Panc1 (cell line): ENCODE data around the gene KIR3DL2. TPM values are rescaled to one million over a fixed set of nuclear protein-coding genes. Genes with fewer than 3 reads are reported as not detected.
"Not testable (repeated sequence)": the region's sequence is repeated elsewhere in the genome, so short reads cannot be mapped to it uniquely, and the experiment has no call there.

Experiments
- ATAC-seq: fragments of 200-7000 bp; cut with Tn5 transposase; 2 replicates; pipeline ENCODE4 v1.9.1; 2020; ENCODE audit warnings: mild to moderate bottlenecking, moderate library complexity
- BruUV-seq: library from RNA; stranded (reverse); fragments of 400-500 nt; replicated peaks from 2 replicates; lab custom pipeline; 2021; lab: Mats Ljungman, UMichigan
- CTCF ChIA-PET: fragments of 300-600 bp; sonication (Branson Sonifier 250); formaldehyde crosslinking; loops from one replicate; lab custom pipeline; 2022; ENCODE audit warnings: antibody characterized with exemption; lab: Charles Lee
- POLR2A ChIA-PET: fragments of 300-600 bp; sonication (Branson Sonifier 250); formaldehyde crosslinking; loops from one replicate; lab custom pipeline; 2022; ENCODE audit warnings: antibody characterized with exemption; lab: Charles Lee
- DNase-seq: peaks from one replicate; pipeline ENCODE4 v3.0.0-alpha.2; 2010; ENCODE audit warnings: low read depth, low spot score
- H3K27ac ChIP-seq: 2 replicates; pipeline ENCODE4 v1.5.1; 2011; ENCODE audit warnings: mild to moderate bottlenecking, low read length, inconsistent platforms
- H3K27me3 ChIP-seq: fragments of 200-500 bp; sonication (Bioruptor generic); 2 replicates; pipeline ENCODE4 v1.6.0; 2014; ENCODE audit warnings: low read length, inconsistent platforms; ENCODE audit not compliant: control insufficient read depth, insufficient read depth
- H3K36me3 ChIP-seq: fragments of 200-500 bp; sonication (Bioruptor generic); 2 replicates; pipeline ENCODE4 v1.5.1; 2014; ENCODE audit warnings: inconsistent platforms, mild to moderate bottlenecking, low read length, moderate library complexity; ENCODE audit not compliant: control insufficient read depth, insufficient read depth
- H3K4me1 ChIP-seq: 2 replicates; pipeline ENCODE4 v1.5.1; 2011; ENCODE audit warnings: inconsistent platforms, mild to moderate bottlenecking, low read length, moderate library complexity; ENCODE audit not compliant: control insufficient read depth, insufficient read depth
- H3K4me3 ChIP-seq, 2 experiments: 2 replicates each; pipeline ENCODE4 v1.5.1; 2011 to 2012; ENCODE audit warnings: low read depth in 2 of 2, low read length in 2 of 2, mild to moderate bottlenecking in 2 of 2, inconsistent platforms in 1 of 2, moderate library complexity in 1 of 2
- H3K9me3 ChIP-seq: fragments of 200-500 bp; sonication (Bioruptor generic); 2 replicates; pipeline ENCODE4 v1.5.1; 2014; ENCODE audit warnings: low read depth, mild to moderate bottlenecking, inconsistent platforms, low read length, moderate library complexity; ENCODE audit not compliant: control insufficient read depth, insufficient read depth
- POLR2AphosphoS5 ChIP-seq: IDR thresholded peaks from 2 replicates; pipeline ENCODE4 v1.6.1; 2012; ENCODE audit warnings: mild to moderate bottlenecking, low read depth, low read length, moderate library complexity
- REST ChIP-seq, 2 experiments: IDR thresholded peaks; 2 replicates each; pipeline ENCODE4 v1.6.1; 2011 to 2012; ENCODE audit warnings: low read depth in 2 of 2, control low read depth in 1 of 2, low read length in 1 of 2, mild to moderate bottlenecking in 1 of 2, moderate library complexity in 1 of 2; ENCODE audit not compliant: insufficient read depth in 1 of 2
- SIN3A ChIP-seq: IDR thresholded peaks from 2 replicates; pipeline ENCODE4 v1.6.1; 2012; ENCODE audit warnings: low read depth, mild to moderate bottlenecking, low read length, moderate library complexity, borderline replicate concordance; ENCODE audit not compliant: insufficient read depth
- TCF7L2 ChIP-seq: IDR thresholded peaks from 2 replicates; pipeline ENCODE4 v1.6.1; 2011; ENCODE audit warnings: mild to moderate bottlenecking, low read depth, low read length, inconsistent platforms
- in situ Hi-C: cut with HindIII; loops from 2 replicates; pipeline ENCODE4 v1.10.0; 2016; ENCODE audit warnings: low sequenced_read_pairs, low pct_unique_long_range_greater_than_20kb
- intact Hi-C: fragments of 100-400 bp; cut with micrococcal nuclease; formaldehyde crosslinking; loops from one replicate; pipeline ENCODE4 v1.10.0; 2022; ENCODE audit not compliant: unreplicated experiment
- total RNA-seq: library from RNA; stranded (reverse); gene quantifications from one replicate; pipeline ENCODE4 v1.2.1, GENCODE V29; 2021; ENCODE audit not compliant: unreplicated experiment
- TF ChIP-seq, protein P1 (sequence below): fragments of 450-650 bp; IDR thresholded peaks from 2 replicates; pipeline ENCODE4 v1.5.1; 2017; ENCODE audit warnings: mild to moderate bottlenecking

Gene KIR3DL2
- total RNA-seq, 1 experiment from 2014 or later: not detected

GRCh38 chr19:54896036-54896435, 45.8 kb downstream of the KIR3DL2 start:
- Histone ChIP-seq H3K27me3 (no peaks in the 10 kb centered on the region), H3K4me3 (no peak overlapping the region), H3K9me3 (no peaks in the 10 kb centered on the region), H3K36me3 (no peaks in the 10 kb centered on the region), H3K4me1 (no peaks in the 10 kb centered on the region; the same call in 1 of the 2 replicates), H3K27ac (no peak overlapping the region)
- CTCF ChIA-PET: interaction anchor here (1.1 kb wide), 1 partner anchor 15 kb away, joined by 3 read pairs; no protein-coding TSS in a partner anchor
- no TSS peak for BruUV-seq
- no peak for DNase-seq
- in situ Hi-C loops (no loop called here), intact Hi-C loops (no loop called here)
- POLR2A ChIA-PET: no interaction called here
- TF ChIP-seq TCF7L2: no peak
- no peak for TF ChIP-seq REST (IDR thresholded peaks at IDR 0.05; ENCODE audit: insufficient read depth in 1 of 2, low read depth in 2 of 2, low read length in 1 of 2)
- no peak for TF ChIP-seq SIN3A
- TF ChIP-seq, protein P1, sequence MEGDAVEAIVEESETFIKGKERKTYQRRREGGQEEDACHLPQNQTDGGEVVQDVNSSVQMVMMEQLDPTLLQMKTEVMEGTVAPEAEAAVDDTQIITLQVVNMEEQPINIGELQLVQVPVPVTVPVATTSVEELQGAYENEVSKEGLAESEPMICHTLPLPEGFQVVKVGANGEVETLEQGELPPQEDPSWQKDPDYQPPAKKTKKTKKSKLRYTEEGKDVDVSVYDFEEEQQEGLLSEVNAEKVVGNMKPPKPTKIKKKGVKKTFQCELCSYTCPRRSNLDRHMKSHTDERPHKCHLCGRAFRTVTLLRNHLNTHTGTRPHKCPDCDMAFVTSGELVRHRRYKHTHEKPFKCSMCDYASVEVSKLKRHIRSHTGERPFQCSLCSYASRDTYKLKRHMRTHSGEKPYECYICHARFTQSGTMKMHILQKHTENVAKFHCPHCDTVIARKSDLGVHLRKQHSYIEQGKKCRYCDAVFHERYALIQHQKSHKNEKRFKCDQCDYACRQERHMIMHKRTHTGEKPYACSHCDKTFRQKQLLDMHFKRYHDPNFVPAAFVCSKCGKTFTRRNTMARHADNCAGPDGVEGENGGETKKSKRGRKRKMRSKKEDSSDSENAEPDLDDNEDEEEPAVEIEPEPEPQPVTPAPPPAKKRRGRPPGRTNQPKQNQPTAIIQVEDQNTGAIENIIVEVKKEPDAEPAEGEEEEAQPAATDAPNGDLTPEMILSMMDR: no peak
- TF ChIP-seq POLR2AphosphoS5: no peak
- no peak for ATAC-seq

GRCh38 chr19:54898685-54899084, 48.4 kb downstream of the KIR3DL2 start:
- ATAC-seq, POLR2A ChIA-PET, H3K36me3 ChIP-seq, intact Hi-C loops, BruUV-seq, H3K9me3 ChIP-seq, in situ Hi-C loops, H3K4me1 ChIP-seq, DNase-seq, H3K27me3 ChIP-seq, H3K4me3 ChIP-seq, H3K27ac ChIP-seq: not testable (repeated sequence)
- CTCF ChIA-PET: interaction anchor here (0.6 kb wide), 1 partner anchor 8 kb away, joined by 3 read pairs; no protein-coding TSS in a partner anchor

DNA sequence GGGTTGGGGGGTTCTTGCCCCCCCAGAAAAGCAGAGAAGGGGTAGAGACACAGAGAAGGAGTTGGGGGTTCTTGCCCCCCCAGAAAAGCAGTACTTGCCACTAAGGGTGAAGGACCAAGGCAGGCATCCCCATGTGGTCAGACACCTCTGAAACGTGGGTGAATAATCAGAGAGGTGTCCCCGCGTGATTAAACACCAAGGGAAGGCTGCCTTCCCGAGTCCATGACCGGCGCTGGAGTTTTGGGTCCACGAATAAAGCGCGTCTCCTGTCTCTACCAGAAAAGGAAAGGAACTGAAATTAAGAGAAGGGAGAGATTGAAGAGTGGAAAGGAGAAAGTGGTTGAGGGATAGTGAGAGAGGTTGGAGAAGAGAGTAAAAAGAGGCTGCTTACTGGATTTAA, 49.4 kb downstream of the KIR3DL2 start:
- H3K9me3 ChIP-seq, BruUV-seq, POLR2A ChIA-PET, H3K27me3 ChIP-seq, intact Hi-C loops, DNase-seq, CTCF ChIA-PET, in situ Hi-C loops, H3K4me1 ChIP-seq, H3K27ac ChIP-seq, H3K4me3 ChIP-seq, H3K36me3 ChIP-seq, ATAC-seq: not testable (repeated sequence)

GRCh38 chr19:54901153-54901552, 50.9 kb downstream of the KIR3DL2 start:
- intact Hi-C loops, H3K4me1 ChIP-seq, DNase-seq, BruUV-seq, H3K36me3 ChIP-seq, ATAC-seq, H3K27ac ChIP-seq, CTCF ChIA-PET, H3K4me3 ChIP-seq, POLR2A ChIA-PET, in situ Hi-C loops, H3K27me3 ChIP-seq, H3K9me3 ChIP-seq: not testable (repeated sequence)
